Measurements from ENCODE around the gene MYLK3. TPM values are rescaled to one million over a fixed set of nuclear protein-coding genes. Genes with fewer than 3 reads are reported as not detected.

Gene MYLK3
- total RNA-seq, 3 donors from 2014 or later: 0.03 to 0.63 (median 0.41) TPM

- intact Hi-C loops (cut with DNase I, micrococcal nuclease): no loop called here
Observed at GRCh38 chr16:46745617-46746016, 2.5 kb downstream of the MYLK3 start.

GRCh38 chr16:46743232-46743719, 4.9 kb downstream of the MYLK3 start:
- Histone ChIP-seq H3K4me1 (ENCODE audit: low read depth) (no peaks in the 10 kb centered on the region), H3K36me3 (ENCODE audit: low read depth) (no peaks in the 10 kb centered on the region), H3K4me3 (no peak overlapping the region), H3K9me3 (no peaks in the 10 kb centered on the region)
- TF ChIP-seq CTCF (IDR thresholded peaks at IDR 0.05): no peak
- ATAC-seq: peak; percentile 45
- intact Hi-C loops (cut with DNase I, micrococcal nuclease): no loop called here
- DNase-seq: peak in 1 of 3 donors; percentile 12

More at GRCh38 chr16:46745617-46746016, 2.5 kb downstream of the MYLK3 start:
- H3K4me1 ChIP-seq (ENCODE audit: low read depth): no peaks in the 10 kb centered on the region
- no peak overlapping the region for H3K4me3 ChIP-seq
- ATAC-seq: no peak
- DNase-seq: no peak
- TF ChIP-seq CTCF (IDR thresholded peaks at IDR 0.05): no peak
- H3K36me3 ChIP-seq (ENCODE audit: low read depth): no peaks in the 10 kb centered on the region
- no peaks in the 10 kb centered on the region for H3K9me3 ChIP-seq

GRCh38 chr16:46739934-46740333, 8.2 kb downstream of the MYLK3 start:
- no peak for DNase-seq
- TF ChIP-seq CTCF (IDR thresholded peaks at IDR 0.05): no peak
- intact Hi-C loops (cut with DNase I, micrococcal nuclease): no loop called here

GRCh38 chr16:46737621-46738214, 10.4 kb downstream of the MYLK3 start:
- Histone ChIP-seq H3K4me1 (ENCODE audit: low read depth) (no peaks in the 10 kb centered on the region), H3K9me3 (no peaks in the 10 kb centered on the region), H3K4me3 (no peak overlapping the region), H3K36me3 (ENCODE audit: low read depth) (no peaks in the 10 kb centered on the region)
- no peak for TF ChIP-seq CTCF (IDR thresholded peaks at IDR 0.05)
- DNase-seq (no peak), ATAC-seq (no peak)
- intact Hi-C loops (cut with DNase I, micrococcal nuclease): no loop called here

More at GRCh38 chr16:46739934-46740333, 8.2 kb downstream of the MYLK3 start:
- no peaks in the 10 kb centered on the region for H3K4me1 ChIP-seq (ENCODE audit: low read depth)
- no peaks in the 10 kb centered on the region for H3K9me3 ChIP-seq
- no peaks in the 10 kb centered on the region for H3K36me3 ChIP-seq (ENCODE audit: low read depth)
- ATAC-seq: no peak
- no peak overlapping the region for H3K4me3 ChIP-seq

- DNase-seq (no peak), ATAC-seq (no peak)
- no peaks in the 10 kb centered on the region for H3K36me3 ChIP-seq (ENCODE audit: low read depth)
- intact Hi-C loops (cut with DNase I, micrococcal nuclease): no loop called here
- H3K4me3 ChIP-seq: no peak overlapping the region
- no peaks in the 10 kb centered on the region for H3K9me3 ChIP-seq
- no peaks in the 10 kb centered on the region for H3K4me1 ChIP-seq (ENCODE audit: low read depth)
- TF ChIP-seq CTCF (IDR thresholded peaks at IDR 0.05): no peak
Observed at GRCh38 chr16:46736695-46737094, 11.4 kb downstream of the MYLK3 start.

All from mucosa of descending colon (tissue), 3 donors.